KMS-11 (cell line): ENCODE measurements around the gene HIPK1.
"Not testable (repeated sequence)": the region's sequence is repeated elsewhere in the genome, so short reads cannot be mapped to it uniquely, and the experiment has no call there.

Source experiments
- H2AFZ ChIP-seq: fragments of 200-600 bp; sonication (generic); 2 replicates; pipeline ENCODE4 v1.6.1; 2016; ENCODE audit warnings: antibody characterized with exemption, mixed run types, low read depth
- H3K27ac ChIP-seq: fragments of 200-600 bp; sonication (generic); 2 replicates; pipeline ENCODE4 v1.6.1; 2016; ENCODE audit warnings: mild to moderate bottlenecking, mixed run types
- H3K27me3 ChIP-seq: fragments of 200-600 bp; sonication (generic); 2 replicates; pipeline ENCODE4 v1.6.1; 2017; ENCODE audit warnings: mild to moderate bottlenecking, low read depth, mixed run types, moderate library complexity; ENCODE audit not compliant: insufficient read depth
- H3K36me3 ChIP-seq: fragments of 200-600 bp; sonication (generic); 2 replicates; pipeline ENCODE4 v1.6.1; 2017; ENCODE audit warnings: mild to moderate bottlenecking, mixed run types; ENCODE audit not compliant: insufficient read depth
- H3K4me1 ChIP-seq: fragments of 200-600 bp; sonication (generic); 2 replicates; pipeline ENCODE4 v1.6.1; 2016; ENCODE audit warnings: mild to moderate bottlenecking, low read depth, mixed run types; ENCODE audit not compliant: poor library complexity, severe bottlenecking
- H3K4me2 ChIP-seq: fragments of 200-600 bp; sonication (generic); 2 replicates; pipeline ENCODE4 v1.7.0; 2016; ENCODE audit warnings: mild to moderate bottlenecking, mixed run types
- H3K4me3 ChIP-seq: fragments of 200-600 bp; sonication (generic); IDR thresholded peaks from 2 replicates; pipeline ENCODE4 v1.6.1; 2017; ENCODE audit warnings: low read depth, low read length, mixed read lengths; ENCODE audit not compliant: insufficient read depth
- H3K79me2 ChIP-seq: fragments of 200-600 bp; sonication (generic); 2 replicates; pipeline ENCODE4 v1.6.1; 2016; ENCODE audit warnings: low read depth, mixed run types; ENCODE audit not compliant: insufficient read depth
- H3K9ac ChIP-seq: fragments of 200-600 bp; sonication (generic); 2 replicates; pipeline ENCODE4 v1.6.1; 2016; ENCODE audit warnings: mild to moderate bottlenecking, mixed run types
- H4K20me1 ChIP-seq: fragments of 200-600 bp; sonication (generic); 2 replicates; pipeline ENCODE4 v1.6.1; 2016; ENCODE audit warnings: mild to moderate bottlenecking, mixed run types; ENCODE audit not compliant: insufficient read depth
- TF ChIP-seq, protein P1 (sequence below): fragments of 200-600 bp; sonication (generic); conservative IDR thresholded peaks from 2 replicates; pipeline ENCODE4 v1.6.1; 2017; ENCODE audit warnings: low read depth, mild to moderate bottlenecking, antibody characterized with exemption, low read length, moderate library complexity, mixed read lengths

Gene HIPK1

DNA sequence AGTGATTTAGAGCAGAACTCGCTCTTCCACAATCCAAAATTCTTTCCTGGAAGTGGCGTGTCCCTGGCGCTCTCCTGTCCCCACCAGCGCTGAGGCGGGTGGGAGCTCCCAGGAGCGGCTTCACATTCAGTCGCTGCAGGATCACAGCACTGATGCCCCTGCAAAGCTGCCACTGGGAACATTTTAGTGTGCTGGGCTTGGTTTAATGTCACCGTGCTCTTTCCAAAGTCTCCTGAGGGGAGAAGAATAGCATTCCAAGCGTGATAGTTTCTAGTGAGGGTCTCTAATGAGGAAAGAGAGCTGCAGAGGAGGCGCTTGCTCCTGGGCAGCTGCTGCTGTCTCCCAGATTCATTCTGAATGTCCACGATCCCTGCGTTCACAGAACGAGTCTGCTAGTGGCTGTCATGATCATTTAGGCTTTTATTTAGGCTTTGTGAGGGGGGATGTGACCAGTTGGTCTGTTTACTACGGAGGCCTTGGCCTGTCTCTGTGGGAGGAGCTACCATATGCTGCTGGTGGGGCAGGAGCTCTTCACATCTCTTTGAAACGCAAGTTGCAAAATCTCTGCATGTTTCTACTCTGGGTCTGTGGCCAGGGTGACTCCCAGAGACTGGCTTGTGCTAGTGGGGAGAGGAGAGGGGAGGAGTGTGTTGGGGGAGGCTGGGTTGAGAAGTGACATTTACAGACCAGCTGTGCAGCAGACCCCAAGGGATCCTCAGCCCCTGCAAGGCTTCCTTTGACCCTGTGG, 73.5 kb downstream of the HIPK1 start:
- H3K79me2 ChIP-seq, result no peaks in the 10 kb centered on the region
- H3K36me3 ChIP-seq, result no peaks in the 10 kb centered on the region
- H2AFZ ChIP-seq, result no peak overlapping the region
- no peaks in the 10 kb centered on the region for H3K27me3 ChIP-seq
- TF ChIP-seq, protein P1, sequence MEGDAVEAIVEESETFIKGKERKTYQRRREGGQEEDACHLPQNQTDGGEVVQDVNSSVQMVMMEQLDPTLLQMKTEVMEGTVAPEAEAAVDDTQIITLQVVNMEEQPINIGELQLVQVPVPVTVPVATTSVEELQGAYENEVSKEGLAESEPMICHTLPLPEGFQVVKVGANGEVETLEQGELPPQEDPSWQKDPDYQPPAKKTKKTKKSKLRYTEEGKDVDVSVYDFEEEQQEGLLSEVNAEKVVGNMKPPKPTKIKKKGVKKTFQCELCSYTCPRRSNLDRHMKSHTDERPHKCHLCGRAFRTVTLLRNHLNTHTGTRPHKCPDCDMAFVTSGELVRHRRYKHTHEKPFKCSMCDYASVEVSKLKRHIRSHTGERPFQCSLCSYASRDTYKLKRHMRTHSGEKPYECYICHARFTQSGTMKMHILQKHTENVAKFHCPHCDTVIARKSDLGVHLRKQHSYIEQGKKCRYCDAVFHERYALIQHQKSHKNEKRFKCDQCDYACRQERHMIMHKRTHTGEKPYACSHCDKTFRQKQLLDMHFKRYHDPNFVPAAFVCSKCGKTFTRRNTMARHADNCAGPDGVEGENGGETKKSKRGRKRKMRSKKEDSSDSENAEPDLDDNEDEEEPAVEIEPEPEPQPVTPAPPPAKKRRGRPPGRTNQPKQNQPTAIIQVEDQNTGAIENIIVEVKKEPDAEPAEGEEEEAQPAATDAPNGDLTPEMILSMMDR, result no peak
- H3K4me1 ChIP-seq, result no peaks in the 10 kb centered on the region
- no peak overlapping the region for H3K27ac ChIP-seq
- no peak overlapping the region for H3K4me3 ChIP-seq
- H3K9ac ChIP-seq, result no peak overlapping the region
- no peak overlapping the region for H3K4me2 ChIP-seq
- H4K20me1 ChIP-seq, result no peaks in the 10 kb centered on the region

DNA sequence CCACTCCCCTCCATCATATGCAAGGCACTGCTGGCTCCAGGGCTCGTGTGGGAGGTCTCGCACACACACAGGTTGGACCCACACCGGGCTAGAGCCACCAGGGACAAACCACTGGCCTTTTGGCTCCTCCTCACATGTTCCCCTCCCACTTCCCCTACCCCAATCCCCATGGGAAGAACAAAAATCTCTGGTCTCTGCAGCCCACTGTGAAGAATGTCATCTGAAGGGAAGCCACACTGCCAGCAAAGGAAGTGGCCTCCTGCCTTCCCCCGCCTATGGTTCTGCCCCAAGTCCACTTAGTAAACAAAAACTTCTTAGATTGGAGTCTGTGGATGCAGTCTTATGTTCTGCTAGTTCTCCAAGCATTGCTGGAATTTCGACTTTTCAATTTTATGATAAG, 74.3 kb downstream of the HIPK1 start:
- TF ChIP-seq, protein P1, result no peak
- Histone ChIP-seq H2AFZ (no peak overlapping the region), H3K4me1 (no peaks in the 10 kb centered on the region), H4K20me1 (no peaks in the 10 kb centered on the region), H3K9ac (no peak overlapping the region), H3K27me3 (no peaks in the 10 kb centered on the region), H3K36me3 (no peaks in the 10 kb centered on the region), H3K4me2 (no peak overlapping the region), H3K27ac (no peak overlapping the region), H3K4me3 (no peak overlapping the region), H3K79me2 (no peaks in the 10 kb centered on the region)

DNA sequence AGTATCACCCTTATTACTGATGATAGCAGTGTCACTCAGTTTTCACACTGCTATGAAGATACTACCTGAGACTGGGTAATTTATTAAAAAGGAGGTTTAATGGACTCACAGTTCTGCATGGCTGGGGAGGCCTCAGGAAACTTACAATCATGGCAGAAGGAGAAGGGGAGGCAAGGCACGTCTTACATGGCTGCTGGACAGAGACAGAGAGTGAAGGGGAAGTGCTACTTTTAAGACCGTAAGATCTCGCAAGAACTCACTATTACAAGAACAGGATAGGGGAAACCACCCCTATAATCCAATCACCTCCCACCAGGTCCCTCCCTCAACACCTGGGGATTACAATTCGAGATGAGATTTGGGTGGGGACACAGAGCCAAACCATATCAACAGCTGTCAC, 77.7 kb downstream of the HIPK1 start:
- H3K27me3 ChIP-seq, H4K20me1 ChIP-seq, H3K9ac ChIP-seq, H3K36me3 ChIP-seq, H3K4me3 ChIP-seq, H2AFZ ChIP-seq, H3K79me2 ChIP-seq, H3K27ac ChIP-seq, H3K4me1 ChIP-seq, H3K4me2 ChIP-seq: not testable (repeated sequence)

DNA sequence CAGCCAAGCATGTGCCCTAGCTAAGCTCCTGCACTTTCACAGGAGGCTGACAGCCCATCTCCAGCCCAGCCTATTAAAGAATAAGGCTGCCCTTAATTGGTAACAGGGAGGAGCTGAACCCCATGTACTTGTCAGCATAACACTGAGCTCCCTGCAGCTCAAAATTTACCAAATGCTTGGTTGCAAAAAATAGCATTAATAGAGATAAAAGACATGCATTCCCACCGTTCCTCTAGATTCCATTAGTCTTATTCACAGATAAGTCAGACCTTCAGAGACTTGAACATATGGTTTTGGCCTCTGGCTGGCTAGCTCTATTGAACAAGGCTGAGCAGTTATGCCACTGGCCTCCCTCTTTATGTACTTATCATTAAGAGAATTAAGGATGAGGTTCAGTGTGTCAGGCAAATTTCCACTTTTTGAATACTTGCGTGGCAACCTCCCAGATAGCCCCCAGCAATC, 79.4 kb downstream of the HIPK1 start:
- Histone ChIP-seq H3K4me3 (no peak overlapping the region), H3K36me3 (no peaks in the 10 kb centered on the region), H3K79me2 (no peaks in the 10 kb centered on the region), H2AFZ (no peak overlapping the region), H3K4me2 (no peak overlapping the region), H3K27ac (no peak overlapping the region), H3K27me3 (no peaks in the 10 kb centered on the region), H4K20me1 (no peaks in the 10 kb centered on the region), H3K9ac (no peak overlapping the region), H3K4me1 (no peaks in the 10 kb centered on the region)
- TF ChIP-seq, protein P1, result no peak

DNA sequence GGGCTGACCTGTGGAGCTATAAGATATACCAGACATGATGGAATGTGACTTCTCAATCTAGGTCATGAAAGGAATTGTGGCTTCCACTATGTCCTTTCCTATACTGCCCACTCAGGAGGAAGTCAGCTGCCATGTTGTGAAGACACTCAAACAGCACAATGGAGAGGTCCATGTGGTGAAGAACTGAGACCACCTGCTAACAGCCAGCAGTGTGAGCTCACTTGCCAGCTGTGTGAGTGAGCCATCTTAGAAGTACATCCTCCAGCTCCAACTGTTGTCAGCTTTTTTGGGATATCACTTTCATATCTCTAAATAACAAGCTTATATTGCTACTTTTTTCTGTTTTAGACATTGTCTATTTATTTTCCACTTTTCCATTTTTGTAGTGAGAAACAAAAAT, 79.9 kb downstream of the HIPK1 start:
- no peak overlapping the region for H3K4me3 ChIP-seq
- no peaks in the 10 kb centered on the region for H3K36me3 ChIP-seq
- no peaks in the 10 kb centered on the region for H3K27me3 ChIP-seq
- no peaks in the 10 kb centered on the region for H3K79me2 ChIP-seq
- H4K20me1 ChIP-seq, result no peaks in the 10 kb centered on the region
- no peaks in the 10 kb centered on the region for H3K4me1 ChIP-seq
- H3K4me2 ChIP-seq, result no peak overlapping the region
- TF ChIP-seq, protein P1, result no peak
- H3K9ac ChIP-seq, result no peak overlapping the region
- H2AFZ ChIP-seq, result no peak overlapping the region
- no peak overlapping the region for H3K27ac ChIP-seq
